Measurements from ENCODE around the gene RAB39A.
A peak's percentile ranks its signal among the peaks of the same experiment; 100 is the strongest.

The RAB39A gene

DNA sequence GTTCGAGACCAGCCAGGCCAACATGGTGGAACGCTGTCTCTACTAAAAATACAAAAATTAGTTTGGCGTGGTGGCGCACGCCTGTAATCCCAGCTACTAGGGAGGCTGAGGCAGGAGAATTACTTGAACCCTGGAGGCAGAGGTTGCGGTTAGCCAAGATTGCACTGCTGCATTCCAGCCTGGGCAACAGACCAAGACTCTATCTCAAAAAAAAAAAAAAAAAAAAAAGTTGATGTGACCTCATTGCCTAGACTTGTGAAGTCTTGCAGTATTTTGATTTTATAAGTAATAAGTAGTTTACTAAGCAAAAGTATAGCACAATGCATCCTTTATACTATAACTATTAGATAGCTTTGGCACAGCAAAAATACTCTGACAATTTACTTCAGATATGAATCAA, 70.5 kb downstream of the RAB39A start:
- Histone ChIP-seq H3K9me3 (ENCODE audit: control insufficient read depth, insufficient read depth, low read length) (no peaks in the 10 kb centered on the region), H3K27me3 (ENCODE audit: control insufficient read depth, insufficient read depth, low read length) (no peaks in the 10 kb centered on the region), H3K27ac (ENCODE audit: low read length) (no peak overlapping the region), H3K4me3 (ENCODE audit: low read length) (no peak overlapping the region), H3K4me1 (ENCODE audit: control insufficient read depth, insufficient read depth, low read length) (no peaks in the 10 kb centered on the region), H3K36me3 (ENCODE audit: control insufficient read depth, insufficient read depth, low read length) (no peaks in the 10 kb centered on the region)
- no CpG with 5 or more reads among the region's 6 CpGs for WGBS (ENCODE audit: insufficient coverage, insufficient read length)
- no peak for DNase-seq (ENCODE audit: low read depth, low spot score)

- DNase-seq (ENCODE audit: low read depth, low spot score): no peak
- no peaks in the 10 kb centered on the region for H3K36me3 ChIP-seq (ENCODE audit: control insufficient read depth, insufficient read depth, low read length)
- no CpG with 5 or more reads among the region's 6 CpGs for WGBS (ENCODE audit: insufficient coverage, insufficient read length)
- H3K27ac ChIP-seq (ENCODE audit: low read length): no peak overlapping the region
- H3K4me1 ChIP-seq (ENCODE audit: control insufficient read depth, insufficient read depth, low read length): no peaks in the 10 kb centered on the region
- H3K4me3 ChIP-seq (ENCODE audit: low read length): no peak overlapping the region
- H3K9me3 ChIP-seq (ENCODE audit: control insufficient read depth, insufficient read depth, low read length): no peaks in the 10 kb centered on the region
- H3K27me3 ChIP-seq (ENCODE audit: control insufficient read depth, insufficient read depth, low read length): no peaks in the 10 kb centered on the region
Observed at GRCh38 chr11:107999759-108000455, 71.7 kb downstream of the RAB39A start.

DNA sequence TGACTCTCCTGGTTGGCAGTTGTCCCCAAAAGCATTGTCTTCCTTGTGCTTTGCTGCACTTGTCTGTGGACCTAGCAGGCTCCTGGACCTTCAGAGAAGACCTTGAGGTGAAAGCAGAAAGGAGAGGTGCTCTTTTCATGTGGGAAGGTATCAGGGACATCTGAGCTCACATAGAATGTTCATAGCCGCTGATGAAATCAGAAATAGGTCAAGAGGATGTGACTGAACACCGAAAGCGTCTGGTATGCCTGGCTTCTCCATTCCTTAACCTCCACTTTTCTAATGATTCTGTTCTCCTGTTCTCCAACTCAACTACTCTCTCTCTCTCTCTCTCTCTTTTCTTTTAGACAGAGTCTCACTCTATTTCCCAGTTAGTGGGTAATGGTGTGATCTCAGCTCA, 74.2 kb downstream of the RAB39A start:
- WGBS (ENCODE audit: insufficient coverage, insufficient read length): no CpG with 5 or more reads among the region's 3 CpGs
- H3K4me3 ChIP-seq (ENCODE audit: low read length): no peak overlapping the region

GRCh38 chr11:108003623-108004022, 75.4 kb downstream of the RAB39A start:
- Histone ChIP-seq H3K27ac (ENCODE audit: low read length) (no peak overlapping the region), H3K4me3 (ENCODE audit: low read length) (no peak overlapping the region), H3K9me3 (ENCODE audit: control insufficient read depth, insufficient read depth, low read length) (no peaks in the 10 kb centered on the region), H3K27me3 (ENCODE audit: control insufficient read depth, insufficient read depth, low read length) (no peaks in the 10 kb centered on the region), H3K4me1 (ENCODE audit: control insufficient read depth, insufficient read depth, low read length) (no peaks in the 10 kb centered on the region), H3K36me3 (ENCODE audit: control insufficient read depth, insufficient read depth, low read length) (no peaks in the 10 kb centered on the region)
- no CpG with 5 or more reads among the region's 5 CpGs for WGBS (ENCODE audit: insufficient coverage, insufficient read length)
- no peak for DNase-seq (ENCODE audit: low read depth, low spot score)

More for the DNA sequence above, 74.2 kb downstream of the RAB39A start:
- Histone ChIP-seq H3K27ac (ENCODE audit: low read length) (no peak overlapping the region), H3K27me3 (ENCODE audit: control insufficient read depth, insufficient read depth, low read length) (no peaks in the 10 kb centered on the region), H3K4me1 (ENCODE audit: control insufficient read depth, insufficient read depth, low read length) (no peaks in the 10 kb centered on the region), H3K36me3 (ENCODE audit: control insufficient read depth, insufficient read depth, low read length) (no peaks in the 10 kb centered on the region), H3K9me3 (ENCODE audit: control insufficient read depth, insufficient read depth, low read length) (no peaks in the 10 kb centered on the region)
- no peak for DNase-seq (ENCODE audit: low read depth, low spot score)

DNA sequence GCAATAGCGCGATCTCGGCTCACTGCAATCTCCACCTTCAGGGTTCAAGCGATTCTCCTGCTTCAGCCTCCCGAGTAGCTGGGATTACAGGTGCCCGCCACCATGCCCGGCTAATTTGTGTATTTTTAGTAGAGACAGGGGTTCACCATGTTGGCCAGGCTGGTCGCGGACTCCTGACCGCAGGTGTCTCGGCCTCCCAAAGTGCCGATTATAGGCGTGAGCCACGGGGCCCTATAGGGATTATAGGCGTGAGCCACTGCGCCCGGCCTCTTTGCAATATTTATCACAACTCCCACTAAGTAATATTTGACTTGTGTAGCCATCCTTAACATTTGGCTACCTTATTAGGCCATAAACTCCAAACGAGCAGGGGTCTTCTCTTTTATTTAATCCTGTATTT, 79.6 kb downstream of the RAB39A start:
- Histone ChIP-seq H3K4me1 (ENCODE audit: control insufficient read depth, insufficient read depth, low read length) (no peaks in the 10 kb centered on the region), H3K36me3 (ENCODE audit: control insufficient read depth, insufficient read depth, low read length) (no peaks in the 10 kb centered on the region), H3K4me3 (ENCODE audit: low read length) (no peak overlapping the region), H3K27me3 (ENCODE audit: control insufficient read depth, insufficient read depth, low read length) (no peaks in the 10 kb centered on the region), H3K27ac (ENCODE audit: low read length) (no peak overlapping the region), H3K9me3 (ENCODE audit: control insufficient read depth, insufficient read depth, low read length) (no peaks in the 10 kb centered on the region)
- no CpG with 5 or more reads among the region's 18 CpGs for WGBS (ENCODE audit: insufficient coverage, insufficient read length)
- no peak for DNase-seq (ENCODE audit: low read depth, low spot score)

DNA sequence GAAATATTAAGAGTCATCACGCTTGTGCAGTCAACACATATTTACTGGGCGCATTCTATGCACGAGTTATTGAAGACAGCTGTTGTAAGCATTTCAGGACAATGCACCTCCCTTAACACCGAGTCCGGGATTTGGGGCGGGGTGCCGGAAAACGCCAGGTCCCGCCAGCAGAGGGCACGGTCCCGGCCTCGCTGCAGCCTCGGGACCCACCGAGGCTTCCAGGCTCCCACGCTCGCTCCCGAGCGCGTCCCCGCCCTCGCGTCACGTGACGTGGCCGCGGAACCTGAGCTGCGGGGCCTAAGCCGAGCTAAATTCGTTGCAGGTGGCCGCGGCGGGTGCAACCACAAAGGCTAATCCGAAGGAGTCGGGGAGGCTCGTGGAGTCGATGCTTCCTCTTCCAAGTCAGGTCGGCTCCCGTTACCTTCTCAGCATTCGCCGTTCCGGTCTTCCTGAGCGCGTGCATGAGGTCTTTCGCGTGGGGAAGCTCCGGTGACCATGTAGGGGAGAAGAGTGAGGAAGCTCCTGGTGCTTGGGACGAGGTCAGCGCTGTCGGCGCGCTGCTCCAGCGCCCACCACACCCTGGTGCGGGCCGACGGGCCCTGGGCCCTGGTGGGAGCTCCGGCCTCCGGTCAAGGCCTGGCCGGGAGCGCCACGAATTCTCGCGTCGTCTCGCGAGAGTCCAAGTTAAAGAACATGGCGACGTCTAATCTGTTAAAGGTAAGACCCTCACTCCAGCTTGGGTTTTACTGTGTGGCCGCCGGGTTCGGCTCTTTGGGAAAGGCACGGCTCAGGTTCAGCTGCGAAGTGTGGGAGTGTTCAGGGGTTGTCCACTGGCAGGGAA, 80.6 kb downstream of the RAB39A start, which contains the start of gene CUL5:
Gene CUL5, plus strand, starts transcription at position 243 of the 841 bp plus-strand sequence. Its CDS starts 451 bp downstream, at position 694.
- peak; percentile 71 for DNase-seq (ENCODE audit: low read depth, low spot score)
- WGBS (ENCODE audit: insufficient coverage, insufficient read length): no CpG with 5 or more reads among the region's 72 CpGs
- H3K27ac ChIP-seq (ENCODE audit: low read length): no peak within 1 kb of the TSS

GRCh38 chr11:108009497-108010370, 81.5 kb downstream of the RAB39A start:
- no peak for DNase-seq (ENCODE audit: low read depth, low spot score)
- Histone ChIP-seq H3K9me3 (ENCODE audit: control insufficient read depth, insufficient read depth, low read length) (no peaks in the 10 kb centered on the region), H3K4me3 (ENCODE audit: low read length) (peak overlapping the region; percentile 88), H3K36me3 (ENCODE audit: control insufficient read depth, insufficient read depth, low read length) (no peaks in the 10 kb centered on the region), H3K27ac (ENCODE audit: low read length) (no peak overlapping the region), H3K27me3 (ENCODE audit: control insufficient read depth, insufficient read depth, low read length) (no peaks in the 10 kb centered on the region), H3K4me1 (ENCODE audit: control insufficient read depth, insufficient read depth, low read length) (no peaks in the 10 kb centered on the region)
- WGBS (ENCODE audit: insufficient coverage, insufficient read length): no CpG with 5 or more reads among the region's 31 CpGs

More for the DNA sequence above, 80.6 kb downstream of the RAB39A start, which contains the start of gene CUL5:
- Histone ChIP-seq H3K27me3 (ENCODE audit: control insufficient read depth, insufficient read depth, low read length) (no peaks in the 10 kb centered on the region), H3K36me3 (ENCODE audit: control insufficient read depth, insufficient read depth, low read length) (no peaks in the 10 kb centered on the region), H3K4me1 (ENCODE audit: control insufficient read depth, insufficient read depth, low read length) (no peaks in the 10 kb centered on the region), H3K4me3 (ENCODE audit: low read length) (peak within 1 kb of the TSS; percentile 88), H3K9me3 (ENCODE audit: control insufficient read depth, insufficient read depth, low read length) (no peaks in the 10 kb centered on the region)

- Histone ChIP-seq H3K4me1 (ENCODE audit: control insufficient read depth, insufficient read depth, low read length) (no peaks in the 10 kb centered on the region), H3K36me3 (ENCODE audit: control insufficient read depth, insufficient read depth, low read length) (no peaks in the 10 kb centered on the region), H3K27ac (ENCODE audit: low read length) (no peak overlapping the region), H3K9me3 (ENCODE audit: control insufficient read depth, insufficient read depth, low read length) (no peaks in the 10 kb centered on the region), H3K27me3 (ENCODE audit: control insufficient read depth, insufficient read depth, low read length) (no peaks in the 10 kb centered on the region), H3K4me3 (ENCODE audit: low read length) (no peak overlapping the region)
- no peak for DNase-seq (ENCODE audit: low read depth, low spot score)
- WGBS (ENCODE audit: insufficient coverage, insufficient read length): no CpG with 5 or more reads among the region's 5 CpGs
Observed at GRCh38 chr11:108012139-108012725, 84.0 kb downstream of the RAB39A start.
